ENCODE data around the gene E2F1.
"Not testable (repeated sequence)": the region's sequence is repeated elsewhere in the genome, so short reads cannot be mapped to it uniquely, and the experiment has no call there.

The E2F1 gene

GRCh38 chr20:33656010-33656782 is 30.0 kb downstream of the E2F1 start:
- DNase-seq, result no peak

- DNase-seq, result no peak
Measured at GRCh38 chr20:33655164-33655563, 31.0 kb downstream of the E2F1 start.

GRCh38 chr20:33654680-33655161 is 31.5 kb downstream of the E2F1 start:
- DNase-seq, result no peak

GRCh38 chr20:33653900-33654596 is 32.1 kb downstream of the E2F1 start:
- peak; percentile 97 for DNase-seq

GRCh38 chr20:33653218-33653899 is 32.8 kb downstream of the E2F1 start:
- DNase-seq, result peak; percentile 71

- DNase-seq, result no peak
Measured at GRCh38 chr20:33651562-33652048, 34.6 kb downstream of the E2F1 start.

GRCh38 chr20:33650753-33651561 is 35.2 kb downstream of the E2F1 start:
- DNase-seq, result no peak

- no peak for DNase-seq
Measured at GRCh38 chr20:33650111-33650752, 36.0 kb downstream of the E2F1 start.

GRCh38 chr20:33649201-33649681 is 36.9 kb downstream of the E2F1 start:
- DNase-seq, result no peak

GRCh38 chr20:33648396-33649004 is 37.7 kb downstream of the E2F1 start:
- no peak for DNase-seq

- DNase-seq, result no peak
Measured at GRCh38 chr20:33647603-33648395, 38.4 kb downstream of the E2F1 start.

- not testable (repeated sequence) for DNase-seq
Measured at GRCh38 chr20:33646959-33647602, 39.1 kb downstream of the E2F1 start.

- no peak for DNase-seq
Measured at GRCh38 chr20:33646191-33646590, 40.0 kb downstream of the E2F1 start.

GRCh38 chr20:33645396-33645795 is 40.8 kb downstream of the E2F1 start:
- DNase-seq, result no peak

- DNase-seq, result no peak
Measured at GRCh38 chr20:33645072-33645358, 41.2 kb downstream of the E2F1 start.

GRCh38 chr20:33644313-33645071 is 41.7 kb downstream of the E2F1 start:
- DNase-seq, result no peak

GRCh38 chr20:33640287-33640686 is 45.9 kb downstream of the E2F1 start:
- DNase-seq, result no peak

GRCh38 chr20:33636776-33637175 is 49.4 kb downstream of the E2F1 start:
- no peak for DNase-seq

- no peak for DNase-seq
Measured at GRCh38 chr20:33635341-33635740, 50.8 kb downstream of the E2F1 start.

GRCh38 chr20:33631910-33632309 is 54.3 kb downstream of the E2F1 start:
- not testable (repeated sequence) for DNase-seq
